ENCODE data around the gene TSPAN17.
"Not testable (repeated sequence)": the region's sequence is repeated elsewhere in the genome, so short reads cannot be mapped to it uniquely, and the experiment has no call there.

Gene TSPAN17

GRCh38 chr5:176647030-176647842 lies at the start of gene TSPAN17:
TSS of gene TSPAN17 (plus strand) at chr5:176647484. CDS start at chr5:176647616, 132 bp downstream.
- DNase-seq = peak; percentile 94

GRCh38 chr5:176599749-176600430 lies 47.4 kb upstream of the TSPAN17 start:
- not testable (repeated sequence) for DNase-seq

- no peak for DNase-seq
Measured at GRCh38 chr5:176601901-176602482, 45.3 kb upstream of the TSPAN17 start.

GRCh38 chr5:176603091-176603490 lies 44.2 kb upstream of the TSPAN17 start:
- DNase-seq = no peak

GRCh38 chr5:176606032-176606431 lies 41.3 kb upstream of the TSPAN17 start:
- DNase-seq = no peak

GRCh38 chr5:176606875-176607274 lies 40.4 kb upstream of the TSPAN17 start:
- no peak for DNase-seq

- DNase-seq = no peak
Measured at GRCh38 chr5:176608142-176608705, 39.1 kb upstream of the TSPAN17 start.

GRCh38 chr5:176608937-176609723 lies 38.2 kb upstream of the TSPAN17 start:
- no peak for DNase-seq

GRCh38 chr5:176609724-176610434 lies 37.4 kb upstream of the TSPAN17 start, which contains the start of gene GPRIN1:
TSS of gene GPRIN1 (minus strand) at chr5:176610156. CDS start at chr5:176599834, 10,322 bp downstream.
- no peak for DNase-seq

- DNase-seq = no peak
Measured at GRCh38 chr5:176610435-176610773, 36.9 kb upstream of the TSPAN17 start.

GRCh38 chr5:176611435-176611834 lies 35.8 kb upstream of the TSPAN17 start:
- no peak for DNase-seq

- DNase-seq = no peak
Measured at GRCh38 chr5:176612008-176612407, 35.3 kb upstream of the TSPAN17 start.

GRCh38 chr5:176612855-176613254 lies 34.4 kb upstream of the TSPAN17 start:
- DNase-seq = no peak

GRCh38 chr5:176614805-176615478 lies 32.3 kb upstream of the TSPAN17 start:
- DNase-seq = no peak

GRCh38 chr5:176616511-176616910 lies 30.8 kb upstream of the TSPAN17 start:
- DNase-seq = no peak

- no peak for DNase-seq
Measured at GRCh38 chr5:176618783-176619182, 28.5 kb upstream of the TSPAN17 start.

- DNase-seq = no peak
Measured at GRCh38 chr5:176619203-176619568, 28.1 kb upstream of the TSPAN17 start.

- no peak for DNase-seq
Measured at GRCh38 chr5:176619569-176620332, 27.5 kb upstream of the TSPAN17 start.

GRCh38 chr5:176620333-176620981 lies 26.8 kb upstream of the TSPAN17 start:
- no peak for DNase-seq

GRCh38 chr5:176621661-176622079 lies 25.6 kb upstream of the TSPAN17 start:
- DNase-seq = no peak

Data from NCI-H2029 treated with DMSO at 0.1 percent for 48 hours (cell line).